ENCODE measurements around the gene CENPL.

The CENPL gene

DNA sequence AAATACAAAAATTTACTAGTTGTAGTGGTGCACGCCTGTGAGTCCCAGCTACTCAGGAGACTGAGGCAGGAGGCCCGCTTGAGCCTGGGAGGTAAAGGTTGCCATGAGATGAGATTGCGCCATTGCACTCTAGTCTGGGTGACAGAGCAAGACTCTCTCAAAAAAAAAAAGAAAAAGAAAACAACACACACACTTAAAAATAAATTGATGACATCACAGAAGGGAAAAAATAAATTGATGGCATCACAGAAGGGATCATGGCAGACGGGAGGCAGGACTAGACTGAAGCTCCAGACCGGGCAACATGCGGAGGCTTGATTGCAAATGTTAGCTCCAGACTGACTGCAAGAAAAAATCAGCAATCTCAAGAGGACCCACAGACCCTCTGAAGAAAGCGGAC, 66.6 kb downstream of the CENPL start:
- no peak for DNase-seq (ENCODE audit: low spot score)

DNA sequence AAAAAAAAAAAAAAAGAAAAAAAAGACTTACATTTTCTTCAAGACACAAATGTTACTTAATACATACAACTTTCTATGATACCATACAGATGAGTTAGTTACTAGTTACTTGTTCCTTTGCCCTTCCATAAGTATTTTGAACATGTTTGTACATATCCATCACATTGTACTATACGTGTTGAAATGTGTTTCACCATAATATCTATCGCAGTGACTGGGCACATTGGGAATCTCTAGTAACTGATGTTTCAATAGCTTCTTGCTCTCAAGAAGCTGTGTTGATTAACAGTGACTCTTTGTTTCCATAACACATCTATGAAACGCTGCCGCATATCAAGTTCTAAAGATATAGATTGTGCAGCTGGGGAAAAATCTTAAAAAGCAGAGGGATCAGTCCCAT, 67.0 kb downstream of the CENPL start:
- DNase-seq (ENCODE audit: low spot score), result no peak

DNA sequence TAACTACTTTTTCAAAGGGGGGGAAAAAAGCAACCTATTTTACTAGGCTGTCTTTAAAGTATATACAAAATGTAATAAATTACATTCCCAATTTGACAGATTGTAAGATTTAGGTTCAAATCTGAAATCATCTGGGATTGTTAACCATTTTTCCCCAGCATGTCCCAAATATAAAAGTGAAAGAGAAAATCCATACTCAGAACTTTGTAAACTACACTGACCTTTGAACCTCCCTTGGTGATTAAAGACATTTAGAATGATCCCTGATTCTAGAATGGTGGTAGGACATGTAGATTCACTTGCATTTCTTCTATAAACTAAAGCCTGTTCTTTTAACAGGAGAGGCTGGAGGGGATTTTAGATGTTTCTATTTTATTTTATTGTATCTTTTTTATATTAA, 70.9 kb downstream of the CENPL start:
- DNase-seq (ENCODE audit: low spot score), result no peak
